HG03066 (cell line): ENCODE data around the gene NUDT16L1.

Experiments
- ATAC-seq: cut with Tn5 transposase; IDR thresholded peaks from one replicate; pipeline ENCODE4 v1.9.1; 2021; ENCODE audit warnings: low read depth; ENCODE audit not compliant: unreplicated experiment

NUDT16L1 gene

DNA sequence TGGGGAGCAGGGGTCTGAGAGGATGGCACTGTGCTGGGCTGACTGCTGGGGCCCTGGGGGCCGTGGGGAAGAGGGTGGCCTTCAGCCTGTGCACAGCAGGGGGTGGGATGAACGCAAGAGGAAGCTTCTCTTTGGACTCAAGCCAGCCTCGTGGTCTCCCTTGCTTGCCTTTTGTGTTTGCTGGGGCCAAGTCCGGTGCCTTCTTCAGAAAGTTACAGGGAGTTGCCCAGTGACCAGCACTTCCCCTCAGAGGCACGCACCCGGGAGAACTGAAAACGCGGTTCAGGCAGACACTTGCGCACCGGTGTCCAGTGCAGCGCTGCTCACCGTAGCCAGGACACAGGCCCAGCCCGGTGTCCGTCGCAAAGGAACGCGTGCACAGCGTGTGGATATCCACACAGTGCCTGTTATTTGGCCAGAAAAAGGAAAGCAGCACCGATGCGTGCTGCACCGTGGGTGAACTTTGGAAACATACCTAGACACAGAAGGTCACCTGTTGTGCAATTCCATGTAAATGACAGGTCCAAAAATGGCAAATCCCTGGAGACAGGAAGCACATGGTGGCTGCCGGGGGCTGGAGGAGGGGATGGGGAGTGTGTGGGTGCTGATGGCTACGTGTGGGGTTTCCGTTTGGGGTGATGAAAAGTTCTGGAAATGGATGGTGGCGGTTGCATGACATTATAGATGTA lies 29.4 kb upstream of the NUDT16L1 start:
- no peak for ATAC-seq

- ATAC-seq = no peak
These were observed 28.6 kb upstream of the NUDT16L1 start for GRCh38 chr16:4664538-4665418.

- ATAC-seq = no peak
These were observed 26.7 kb upstream of the NUDT16L1 start for GRCh38 chr16:4666537-4667202.

DNA sequence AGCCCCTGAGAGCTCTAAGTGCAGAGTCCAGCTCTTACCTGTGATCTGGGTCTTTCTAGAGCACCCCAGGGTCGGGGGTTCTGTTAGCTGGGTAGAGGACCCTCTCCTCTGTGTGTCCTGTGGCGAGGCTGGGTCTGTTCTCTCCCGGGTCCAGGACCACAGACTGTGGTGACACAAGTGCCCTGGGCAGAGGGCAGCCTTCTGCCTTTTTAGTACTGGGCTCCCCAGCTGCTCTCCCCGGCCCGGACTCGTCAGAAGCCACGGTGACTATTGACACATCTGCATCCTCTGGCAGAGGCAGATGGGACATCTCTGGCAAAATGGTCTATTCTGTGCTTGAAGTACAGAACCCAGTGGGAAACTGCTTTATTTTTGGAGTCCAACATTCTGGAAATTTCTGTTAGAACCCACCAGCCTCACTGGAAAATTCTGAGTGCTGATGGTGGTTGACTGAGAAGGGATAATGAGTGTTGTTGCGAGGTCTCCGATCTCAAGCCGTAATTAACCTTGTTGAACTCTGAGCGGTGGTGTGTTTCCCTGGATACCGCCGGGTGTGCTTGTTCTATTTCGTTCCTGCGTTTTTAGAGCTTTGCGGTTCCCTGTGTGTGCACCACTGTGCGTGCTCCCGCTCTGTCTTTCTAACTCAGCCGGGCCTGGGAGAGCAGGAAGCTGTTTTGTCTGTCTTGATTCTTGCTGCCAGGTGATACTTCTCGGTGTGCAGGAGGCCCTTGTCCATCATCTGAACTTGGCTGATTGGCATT lies 26.0 kb upstream of the NUDT16L1 start:
- no peak for ATAC-seq

DNA sequence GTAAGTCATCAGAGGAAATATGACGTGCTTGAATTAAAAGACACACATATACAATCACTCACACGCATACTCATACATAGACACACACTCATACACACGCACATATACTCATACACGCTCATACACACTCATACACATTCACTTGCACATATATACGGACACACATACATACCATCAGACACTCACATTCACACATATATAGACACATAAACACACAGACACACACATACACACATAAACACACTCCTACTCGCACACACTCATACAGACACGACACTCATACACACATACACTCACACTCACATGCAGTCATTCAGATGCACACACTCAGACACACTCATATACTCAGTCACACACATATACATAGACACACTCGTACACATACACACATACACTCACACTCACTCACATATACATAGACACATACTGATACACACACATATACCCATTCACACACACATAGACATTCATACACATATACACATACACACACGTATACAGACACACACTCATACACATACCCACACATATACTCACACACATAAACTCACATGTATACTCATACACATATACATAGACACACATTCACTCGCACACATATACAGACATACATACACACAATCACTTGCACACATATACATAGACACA lies 24.9 kb upstream of the NUDT16L1 start:
- no peak for ATAC-seq

GRCh38 chr16:4673387-4674046 lies 19.8 kb upstream of the NUDT16L1 start:
- no peak for ATAC-seq

DNA sequence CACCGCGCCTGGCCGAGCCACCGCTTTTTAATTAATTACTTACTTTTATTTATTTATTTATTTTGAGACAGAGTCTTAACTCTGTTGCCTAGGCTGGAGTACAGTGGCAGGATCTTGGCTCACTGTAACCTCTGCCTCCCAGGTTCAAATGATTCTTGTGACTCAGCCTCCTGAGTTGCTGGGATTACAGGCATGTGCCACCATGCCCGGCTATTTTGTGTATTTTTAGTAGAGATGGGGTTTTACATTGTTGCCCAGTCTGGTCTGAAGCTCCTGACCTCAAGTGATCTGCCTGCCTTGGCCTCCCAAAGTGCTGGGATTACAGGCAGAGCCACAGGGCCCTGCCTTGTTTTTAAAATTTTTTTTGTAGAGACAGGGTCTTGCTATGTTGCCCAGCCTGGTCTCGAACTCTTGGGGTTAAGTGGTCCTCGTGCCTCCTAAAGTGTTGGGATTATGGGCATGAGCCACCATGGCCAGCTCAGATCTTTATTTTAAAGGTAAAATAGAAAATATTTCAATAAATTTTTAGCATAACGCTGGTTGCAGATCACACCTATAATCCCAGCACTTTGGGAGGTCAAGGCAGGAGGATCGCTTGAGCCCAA lies 18.3 kb upstream of the NUDT16L1 start:
- ATAC-seq = no peak

GRCh38 chr16:4675864-4676786 lies 17.2 kb upstream of the NUDT16L1 start:
- ATAC-seq = no peak

DNA sequence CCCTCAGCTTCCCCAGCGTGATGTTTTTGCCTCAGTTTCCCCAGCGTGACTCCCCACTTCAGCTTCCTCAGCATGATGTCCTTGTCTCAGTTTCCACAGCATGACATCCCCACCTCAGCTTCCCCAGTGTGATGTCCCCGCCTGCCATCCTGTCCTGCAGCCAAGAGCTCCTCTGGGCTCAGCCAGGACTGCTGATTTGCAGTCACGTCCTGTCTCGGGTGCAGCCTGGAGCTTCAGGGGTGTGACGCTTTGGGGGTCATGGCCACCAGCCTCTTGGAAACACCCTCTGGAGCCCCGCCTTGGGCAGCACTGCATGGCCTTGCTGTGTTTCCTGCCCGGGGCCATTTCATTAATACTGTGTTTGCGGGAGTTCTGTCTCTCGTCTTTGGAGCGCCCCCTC lies 16.5 kb upstream of the NUDT16L1 start:
- no peak for ATAC-seq

GRCh38 chr16:4677390-4677789 lies 16.0 kb upstream of the NUDT16L1 start:
- ATAC-seq = no peak

DNA sequence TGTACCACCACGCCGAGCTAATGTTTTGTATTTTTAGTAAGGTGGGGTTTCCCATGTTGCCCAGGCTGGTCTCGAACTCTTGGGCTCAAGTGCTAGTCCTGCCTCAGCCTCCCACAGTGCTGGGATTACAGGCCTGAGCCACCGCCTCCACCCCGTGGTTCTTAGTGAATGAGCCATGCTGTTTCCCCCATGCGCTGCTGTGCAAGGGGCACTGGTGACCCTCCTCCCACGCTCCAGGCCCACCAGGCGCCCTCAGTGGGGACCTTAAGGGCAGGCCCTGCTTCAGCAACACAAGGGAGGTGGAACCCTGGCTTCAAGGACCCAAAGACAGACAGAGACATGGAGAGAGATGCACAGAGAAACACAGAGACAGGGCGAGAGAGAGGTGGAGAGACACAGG lies 15.4 kb upstream of the NUDT16L1 start:
- ATAC-seq = no peak

DNA sequence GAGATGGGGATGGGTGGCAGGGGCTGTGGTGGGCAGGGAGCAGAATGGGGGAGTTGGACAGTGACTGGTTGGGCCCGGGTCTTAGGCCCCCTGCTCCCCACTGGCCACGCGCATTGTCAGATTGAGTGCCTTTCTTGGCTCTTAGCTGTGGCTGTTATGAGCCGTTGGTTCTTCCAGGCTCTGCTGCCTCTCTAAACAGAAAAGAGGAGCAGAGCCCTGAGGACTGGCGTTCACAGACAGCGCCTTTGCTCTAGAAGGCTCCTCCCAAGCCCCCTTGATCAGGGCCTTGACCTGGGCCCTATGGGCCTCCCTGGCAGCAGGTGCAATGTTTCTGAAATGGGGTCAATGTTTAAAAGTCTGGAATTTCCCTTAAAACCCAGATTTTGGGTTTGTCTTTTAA lies 14.8 kb upstream of the NUDT16L1 start:
- ATAC-seq = no peak

DNA sequence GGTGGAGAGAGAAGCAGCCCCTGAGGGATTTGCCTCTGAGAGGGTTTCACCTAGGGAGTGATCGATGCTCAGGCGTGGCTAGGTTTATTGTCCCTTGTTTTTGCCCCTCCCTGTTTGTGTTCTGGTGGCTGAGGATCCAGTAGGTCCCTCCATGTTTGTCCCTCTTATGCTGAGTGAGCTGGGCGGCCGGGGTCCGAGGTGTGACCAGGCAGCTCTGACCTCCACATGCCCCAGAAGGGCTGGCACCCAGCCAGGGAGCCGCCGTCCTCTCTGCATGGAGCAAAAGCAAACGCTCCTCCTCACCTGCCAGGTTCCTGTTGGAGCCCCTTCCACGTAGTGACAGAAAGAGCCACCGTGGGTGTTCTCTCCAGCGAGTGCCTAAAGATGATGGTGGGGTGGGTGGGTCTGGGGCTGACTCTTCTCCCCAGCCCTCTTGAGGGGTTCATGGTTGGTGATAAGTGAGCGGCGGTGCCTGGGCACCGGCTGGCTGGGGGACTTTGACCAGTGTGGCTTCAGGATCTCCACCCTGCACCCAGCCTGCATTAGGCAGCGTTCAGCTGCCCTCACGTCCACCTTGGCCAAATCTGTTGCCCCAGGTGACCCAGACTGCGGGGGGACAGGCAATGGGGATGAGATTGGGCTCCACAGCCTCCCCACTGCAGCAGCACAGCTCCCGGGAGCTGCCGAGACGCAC lies 14.1 kb upstream of the NUDT16L1 start:
- ATAC-seq = no peak

GRCh38 chr16:4679850-4680636 lies 13.3 kb upstream of the NUDT16L1 start:
- ATAC-seq = no peak

GRCh38 chr16:4680673-4681470 lies 12.5 kb upstream of the NUDT16L1 start:
- ATAC-seq = no peak

DNA sequence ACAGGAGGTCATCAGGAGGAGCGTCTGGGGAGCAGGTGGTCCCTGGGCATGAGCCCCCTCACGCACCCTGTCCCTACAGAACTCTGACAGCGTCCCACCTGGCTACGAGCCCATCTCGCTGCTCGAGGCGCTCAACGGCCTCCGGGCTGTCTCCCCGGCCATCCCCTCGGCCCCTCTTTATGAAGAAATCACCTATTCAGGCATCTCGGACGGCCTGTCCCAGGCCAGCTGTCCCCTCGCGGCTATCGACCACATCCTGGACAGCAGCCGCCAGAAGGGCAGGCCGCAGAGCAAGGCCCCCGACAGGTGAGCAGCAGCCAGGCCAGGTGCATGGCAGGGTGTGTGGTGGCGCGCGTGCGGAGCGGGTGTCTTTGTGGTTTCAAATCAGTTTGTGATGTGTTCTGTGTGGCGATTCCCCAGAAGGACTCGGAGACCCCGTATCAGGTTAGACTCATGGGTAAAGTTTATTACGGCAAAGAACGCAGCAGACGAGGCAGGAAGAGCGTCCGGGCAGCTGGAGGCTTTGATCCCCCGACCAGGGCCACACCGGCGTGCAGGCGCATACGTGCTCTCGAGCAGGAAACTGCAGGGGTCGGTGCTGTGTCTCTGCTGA lies 11.8 kb upstream of the NUDT16L1 start:
- ATAC-seq = no peak
